RPMI8226 (cell line): Measurements from ENCODE around the gene ALAD.
A peak's percentile ranks its signal among the peaks of the same experiment; 100 is the strongest.
"Not testable (repeated sequence)": the region's sequence is repeated elsewhere in the genome, so short reads cannot be mapped to it uniquely, and the experiment has no call there.

Experiments
- DNase-seq: peaks from one replicate; pipeline ENCODE4 v3.0.0-alpha.2; 2015

ALAD gene

DNA sequence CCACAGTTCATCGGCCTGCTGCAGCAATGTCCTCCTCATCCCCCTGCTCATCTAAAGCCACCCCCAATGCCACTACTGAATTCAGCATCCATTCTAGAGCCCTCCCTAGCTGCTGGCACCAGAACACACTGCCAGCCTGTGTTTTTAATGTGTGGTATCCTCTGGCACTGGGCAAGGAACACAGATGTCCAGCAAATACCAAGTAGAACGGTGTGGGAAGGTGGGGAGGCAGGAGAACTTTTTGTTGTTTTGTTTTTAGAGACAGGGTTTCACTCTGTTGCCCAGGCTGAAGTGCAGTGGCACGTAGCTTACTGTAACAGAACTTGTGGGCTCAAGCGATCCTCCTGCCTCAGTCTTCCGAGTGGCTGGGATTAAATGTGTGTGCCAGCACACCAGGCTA lies 29.0 kb downstream of the ALAD start:
- DNase-seq, result no peak

DNA sequence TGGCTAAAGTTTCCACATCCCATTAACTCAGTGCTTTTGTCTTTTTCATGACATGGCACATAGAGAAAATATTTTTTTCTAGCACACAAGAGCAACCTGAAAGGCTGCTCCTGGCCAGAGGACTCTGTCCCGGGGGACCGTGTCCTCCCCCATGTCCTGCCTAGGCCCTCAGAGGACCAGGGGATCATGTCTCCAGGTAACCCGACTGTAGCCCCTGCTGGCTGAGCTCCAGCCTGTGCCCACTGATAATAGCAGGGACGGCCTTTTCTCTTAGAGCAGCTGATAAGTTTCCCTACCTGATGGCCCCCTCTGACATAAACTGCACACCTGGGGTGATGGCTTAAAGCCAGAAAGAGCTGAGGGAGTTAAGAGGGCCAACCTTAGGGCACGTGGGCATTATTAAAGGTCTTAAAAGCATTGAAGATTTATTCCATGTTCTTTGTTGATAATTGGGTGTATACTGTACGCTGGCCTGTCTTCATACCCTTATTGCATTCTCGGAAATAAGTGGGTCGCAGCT lies 30.2 kb downstream of the ALAD start:
- no peak for DNase-seq

DNA sequence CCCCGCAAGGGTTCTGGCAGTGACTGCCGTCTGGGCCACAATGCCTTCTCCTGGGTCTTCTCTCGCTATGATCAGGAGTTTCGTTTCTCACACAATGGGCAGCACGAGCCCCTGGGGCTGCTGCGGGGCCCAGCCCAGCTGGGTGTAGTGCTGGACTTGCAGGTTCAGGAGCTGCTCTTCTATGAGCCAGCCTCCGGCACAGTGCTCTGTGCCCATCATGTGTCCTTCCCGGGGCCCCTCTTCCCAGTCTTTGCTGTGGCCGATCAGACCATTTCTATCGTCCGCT lies 31.3 kb downstream of the ALAD start:
- no peak for DNase-seq

DNA sequence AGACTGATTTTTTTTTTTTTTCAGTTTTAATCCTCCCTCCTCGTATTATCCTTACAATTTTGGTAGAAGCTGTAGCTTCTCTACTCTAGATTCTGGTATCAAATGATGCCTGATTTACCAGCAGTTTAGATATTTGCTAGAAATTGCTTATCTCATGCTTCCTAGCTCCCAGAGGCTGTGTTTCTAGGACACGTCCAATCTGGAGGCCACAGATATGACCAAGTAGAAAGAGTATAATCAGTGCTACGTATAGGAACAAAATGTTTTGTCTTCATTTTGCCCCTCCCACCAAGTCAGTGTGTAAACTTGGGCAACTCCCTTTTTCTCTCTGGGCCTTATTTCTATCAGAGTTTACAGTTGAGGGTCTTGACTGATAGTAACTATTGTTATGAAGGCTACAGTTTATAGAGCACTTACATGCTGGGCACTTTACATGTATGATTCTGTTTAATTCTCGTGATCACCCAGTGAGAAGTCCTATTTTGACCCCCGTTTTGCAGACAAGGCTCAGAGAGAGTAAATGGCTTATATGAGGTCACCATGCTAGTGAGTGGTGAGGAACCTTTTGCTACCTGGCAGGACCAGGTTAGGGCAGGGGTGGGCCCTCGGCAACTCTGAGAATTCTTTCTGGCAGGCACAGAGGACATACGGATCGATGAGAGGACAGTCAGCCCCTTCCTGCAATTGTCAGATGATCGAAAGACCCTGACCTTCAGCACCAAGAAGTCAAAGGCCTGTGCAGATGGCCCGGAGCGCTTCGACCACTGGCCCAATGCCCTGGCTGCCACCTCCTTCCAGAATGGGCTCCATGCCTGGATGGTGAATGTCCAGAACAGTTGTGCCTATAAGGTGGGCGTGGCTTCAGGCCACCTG lies 31.9 kb downstream of the ALAD start:
- DNase-seq, result no peak

DNA sequence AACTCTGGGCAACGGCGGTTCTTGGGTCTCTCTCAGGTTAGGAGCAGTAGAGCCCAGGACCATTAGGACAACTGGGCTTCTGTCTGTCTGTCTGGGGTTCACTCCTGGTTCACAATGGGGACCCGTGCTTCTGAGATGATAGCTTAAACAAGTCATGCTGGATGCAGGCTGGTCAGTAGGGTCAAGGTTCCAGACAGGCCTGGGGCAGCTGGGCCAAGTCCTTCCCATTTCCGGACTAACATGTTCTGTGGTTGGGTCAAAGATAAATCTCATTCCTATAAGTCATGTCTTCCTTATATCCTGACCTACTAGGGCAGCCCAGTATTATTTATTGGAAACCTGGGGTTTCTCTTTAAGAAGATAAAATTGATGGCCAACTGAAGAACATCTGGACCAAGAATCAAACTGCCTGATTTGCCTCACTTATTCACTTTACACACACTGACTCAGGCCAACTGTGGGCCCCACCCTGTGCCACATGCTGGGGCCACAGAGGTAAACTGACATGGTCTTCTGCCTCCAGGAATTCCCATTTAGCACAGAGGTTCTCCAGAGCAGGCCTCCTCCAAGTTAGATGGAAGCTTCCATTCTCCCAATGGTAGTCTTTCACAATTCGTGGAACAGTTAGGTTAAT lies 32.6 kb downstream of the ALAD start:
- DNase-seq, result no peak

DNA sequence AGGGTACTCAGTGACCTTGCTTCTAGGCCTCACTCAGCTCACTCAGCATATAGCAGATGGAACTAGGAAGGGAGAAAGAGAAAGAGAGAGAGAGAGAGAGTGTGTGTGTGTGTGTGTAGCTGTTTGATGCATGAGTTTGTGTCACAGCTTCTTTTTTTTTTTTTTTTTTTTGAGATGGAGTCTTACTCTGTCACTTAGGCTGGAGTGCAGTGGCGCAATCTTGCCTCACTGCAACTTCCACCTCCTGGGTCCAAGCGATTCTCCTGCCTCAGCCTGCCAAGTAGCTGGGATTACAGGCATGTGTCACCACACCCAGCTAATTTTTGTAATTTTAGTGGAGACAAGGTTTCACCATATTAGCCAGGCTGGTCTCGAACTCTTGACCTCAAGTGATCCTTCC lies 35.4 kb downstream of the ALAD start:
- not testable (repeated sequence) for DNase-seq

DNA sequence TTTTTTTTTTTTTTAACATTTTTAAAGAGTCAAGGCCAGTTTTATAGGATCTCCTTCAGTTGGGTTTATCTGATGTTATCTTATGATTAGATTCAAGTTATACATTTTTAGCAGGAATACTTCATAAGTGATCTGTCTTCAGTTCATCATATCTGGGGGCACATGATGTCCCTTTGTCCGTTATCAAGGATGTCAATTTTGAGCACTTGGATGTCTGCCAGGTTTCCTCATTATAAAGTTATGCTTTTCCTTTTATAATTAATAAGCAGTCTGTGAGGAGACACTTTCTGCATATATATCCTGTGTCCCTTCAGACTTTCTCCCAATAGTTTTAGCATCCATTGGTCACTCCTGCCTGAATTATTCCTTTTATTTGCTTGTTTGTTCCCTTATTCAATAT lies 36.1 kb downstream of the ALAD start:
- DNase-seq, result no peak

DNA sequence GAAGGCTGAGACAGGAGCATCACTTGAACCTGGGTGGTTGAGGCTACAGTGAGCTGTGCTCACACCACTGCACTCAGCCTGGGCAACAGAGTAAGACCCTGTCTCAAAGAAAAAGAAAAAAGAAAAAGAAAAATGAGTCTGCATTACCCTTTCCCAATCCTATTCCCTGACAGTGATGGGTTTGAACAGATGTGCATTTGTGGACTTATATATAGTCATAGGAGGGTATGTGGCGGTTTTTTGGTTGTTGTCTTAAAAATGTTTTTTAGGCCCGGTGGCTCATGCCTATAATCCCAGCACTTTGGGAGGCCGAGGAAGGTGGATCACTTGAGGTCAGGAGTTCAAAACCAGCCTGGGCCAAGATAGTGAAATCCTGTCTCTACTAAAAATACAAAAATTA lies 37.7 kb downstream of the ALAD start:
- no peak for DNase-seq

DNA sequence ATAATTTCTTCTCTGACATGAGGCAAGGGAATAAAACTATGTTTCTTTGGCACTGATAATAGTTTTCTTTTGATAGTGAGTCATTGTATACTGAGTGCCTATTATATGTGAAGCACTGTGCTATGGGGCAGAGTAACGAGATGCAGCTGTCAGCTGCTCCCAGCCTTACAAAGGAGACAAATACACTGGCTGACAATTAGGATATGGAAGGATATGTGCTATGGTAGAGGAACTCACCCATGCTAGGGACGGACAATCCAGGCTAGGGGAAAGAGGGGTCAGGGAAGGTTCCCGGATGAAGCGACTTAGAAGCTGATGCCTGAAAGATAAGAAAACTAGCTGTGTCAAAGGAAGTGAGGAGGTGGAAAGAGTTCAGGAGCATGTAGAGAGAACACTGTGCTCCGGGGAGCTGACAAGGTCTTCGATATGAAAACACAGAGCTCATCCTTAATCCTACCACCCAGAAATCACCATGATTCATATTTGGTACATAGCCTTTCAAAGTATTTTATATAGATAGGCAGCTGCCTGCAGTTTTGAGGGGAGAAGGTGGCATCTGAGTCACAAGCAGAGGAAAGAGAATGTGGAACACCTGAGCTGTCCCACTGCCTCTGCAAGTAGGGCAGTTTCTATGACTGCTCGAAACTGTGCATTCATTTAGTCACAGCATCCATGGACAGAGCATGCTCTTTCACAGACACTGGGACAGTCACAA lies 39.6 kb downstream of the ALAD start:
- DNase-seq, result no peak

DNA sequence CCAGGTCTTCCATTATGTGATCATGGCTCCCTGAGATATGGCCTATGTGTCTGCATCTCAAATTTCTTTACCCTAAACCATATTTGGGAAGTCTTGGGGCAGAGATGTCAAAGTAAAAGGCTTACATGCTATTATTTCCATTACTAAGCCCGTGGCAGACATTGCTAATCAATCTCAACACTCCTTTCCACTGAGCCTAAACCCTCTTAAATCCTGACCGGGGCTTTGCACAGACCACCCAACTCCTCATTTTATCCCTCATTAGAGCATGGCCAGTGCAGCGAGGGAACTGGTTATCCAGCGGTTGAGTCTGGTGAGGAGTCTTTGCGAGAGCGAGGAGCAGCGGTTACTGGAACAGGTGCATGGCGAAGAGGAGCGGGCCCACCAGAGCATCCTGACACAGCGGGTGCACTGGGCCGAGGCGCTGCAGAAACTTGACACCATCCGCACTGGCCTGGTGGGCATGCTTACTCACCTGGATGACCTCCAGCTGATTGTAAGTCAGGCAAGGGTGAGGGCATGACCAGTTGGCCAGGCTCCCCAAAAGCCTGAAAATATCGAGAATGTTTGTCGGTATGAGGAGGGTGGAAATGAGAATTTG lies 40.7 kb downstream of the ALAD start:
- no peak for DNase-seq

DNA sequence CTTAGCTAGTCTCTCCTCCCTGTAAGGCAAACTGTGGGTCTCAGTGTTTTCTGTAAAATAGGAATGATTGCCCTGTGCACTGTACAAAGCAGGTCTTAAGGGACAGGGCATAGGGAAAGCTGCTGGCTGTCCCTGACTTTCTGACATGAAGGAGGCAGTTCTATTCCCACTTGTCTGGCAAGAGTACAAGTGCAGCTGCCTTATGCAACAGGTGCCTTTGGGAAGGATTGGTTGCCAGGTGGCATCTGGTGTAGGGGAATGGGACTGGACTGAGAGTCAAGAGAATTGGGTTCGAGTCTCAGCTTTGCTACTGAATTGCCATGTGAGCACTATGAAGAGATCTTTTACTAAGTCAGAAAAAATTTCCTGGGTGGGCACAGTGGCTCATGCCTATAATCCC lies 41.7 kb downstream of the ALAD start:
- DNase-seq, result no peak

DNA sequence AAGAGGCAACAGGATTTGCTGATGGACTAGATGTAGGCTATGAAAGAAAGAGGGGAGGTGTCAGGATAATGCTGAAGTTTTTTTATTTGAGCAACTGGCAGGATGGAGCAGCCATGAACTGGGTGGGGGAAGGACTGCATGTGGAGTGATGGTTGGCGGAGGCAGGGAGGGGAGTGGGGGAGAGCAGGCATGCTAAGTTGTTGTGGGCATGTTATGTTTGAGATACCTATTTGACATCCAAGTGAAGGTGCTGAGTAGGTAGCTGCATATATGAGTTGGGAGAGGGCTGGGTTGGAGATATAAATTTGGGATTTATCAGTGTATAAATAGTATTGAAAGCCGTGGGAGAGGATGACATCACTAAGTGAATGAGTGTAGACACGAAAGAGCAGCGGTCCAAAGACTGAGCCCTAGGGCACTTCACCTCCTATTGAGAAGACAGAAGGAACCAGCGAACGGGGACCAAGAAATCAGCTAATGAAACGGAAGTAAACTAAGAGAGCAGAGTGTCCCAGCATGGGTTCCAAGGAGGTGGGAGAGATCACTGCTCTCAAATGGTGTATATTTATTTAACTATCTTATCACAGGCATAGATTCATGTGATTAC lies 44.3 kb downstream of the ALAD start:
- no peak for DNase-seq

DNA sequence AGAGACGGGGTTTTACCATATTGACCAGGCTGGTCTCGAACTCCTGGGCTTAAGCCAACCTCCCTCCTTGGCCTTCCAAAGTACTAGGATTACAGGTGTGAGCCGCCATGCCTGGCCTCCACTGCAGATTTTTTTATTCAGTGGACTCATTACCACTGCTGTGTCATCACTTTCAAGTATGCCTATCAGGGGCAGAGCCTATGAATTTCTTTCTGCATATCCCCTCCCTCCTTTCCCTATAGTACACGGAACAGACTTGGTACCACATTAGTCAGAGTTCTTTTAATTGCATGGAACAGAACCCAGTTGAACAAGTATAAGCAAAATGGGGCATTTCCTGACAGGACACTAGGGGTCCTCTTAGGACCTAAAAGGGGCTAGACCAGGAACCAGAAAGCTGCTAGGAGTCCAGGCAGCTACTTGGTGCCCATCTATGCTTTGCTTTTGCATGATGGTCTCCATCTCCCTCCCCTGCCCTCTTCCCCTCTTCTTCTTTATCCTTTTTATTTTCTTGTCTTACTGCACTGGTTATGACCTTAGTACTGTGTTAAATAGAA lies 46.0 kb downstream of the ALAD start:
- no peak for DNase-seq

DNA sequence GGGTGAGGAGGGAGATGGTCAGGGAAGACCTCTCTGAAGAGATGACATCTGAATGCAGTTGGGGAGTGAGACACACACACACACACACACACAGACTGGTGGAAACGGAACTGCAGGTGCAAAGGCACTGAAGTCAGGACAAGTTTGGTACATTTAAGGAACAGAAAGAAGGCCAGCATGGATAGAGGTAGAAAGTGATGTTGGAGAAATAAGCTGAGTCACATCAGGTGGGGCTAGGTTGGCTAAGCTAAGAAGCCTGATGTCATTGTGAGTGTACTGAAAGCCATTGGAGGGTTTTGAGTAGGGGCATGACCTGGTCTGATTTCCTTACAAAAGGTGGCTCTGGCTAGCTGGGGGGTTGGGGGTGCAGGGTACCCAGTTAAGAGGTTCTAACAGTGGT lies 48.7 kb downstream of the ALAD start:
- DNase-seq, result peak; percentile 70

DNA sequence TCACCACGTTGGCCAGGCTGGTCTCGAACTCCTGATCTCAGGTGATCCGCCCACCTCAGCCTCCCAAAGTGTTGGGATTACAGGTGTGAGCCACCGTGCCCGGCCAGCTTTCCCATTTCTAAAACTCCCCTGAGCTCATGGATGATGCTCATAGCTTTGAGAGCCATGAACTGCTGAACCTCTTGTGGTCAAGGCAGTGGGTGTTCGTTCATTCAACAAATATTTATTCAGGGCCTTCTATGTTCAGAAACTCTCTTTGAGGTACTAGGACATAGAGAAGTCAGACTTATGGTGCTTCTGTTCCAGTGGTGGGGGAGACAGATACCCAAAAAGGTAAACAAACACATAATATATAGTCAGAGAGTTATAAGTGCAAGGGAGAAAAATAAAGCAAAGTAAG lies 49.1 kb downstream of the ALAD start:
- DNase-seq, result no peak

DNA sequence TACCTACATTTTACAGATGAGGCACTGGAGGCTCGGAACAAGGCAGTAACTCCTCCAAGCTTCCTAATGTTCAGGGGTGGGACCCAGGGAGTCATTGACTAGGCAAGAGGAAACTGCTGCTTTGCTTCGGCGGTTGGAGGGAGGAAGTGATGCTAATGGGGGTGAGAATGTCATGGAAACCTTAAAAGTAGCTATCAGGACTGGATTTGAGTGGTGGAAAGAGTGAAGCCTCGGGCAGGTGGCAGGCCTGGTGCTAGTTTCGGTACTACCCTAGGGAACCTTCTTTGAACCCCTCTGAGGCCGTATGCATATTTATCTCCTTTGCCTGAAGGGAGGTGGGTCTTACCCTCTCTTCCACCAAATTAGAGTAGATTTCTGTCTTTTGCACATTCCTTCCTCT lies 50.1 kb downstream of the ALAD start:
- peak; percentile 60 for DNase-seq

DNA sequence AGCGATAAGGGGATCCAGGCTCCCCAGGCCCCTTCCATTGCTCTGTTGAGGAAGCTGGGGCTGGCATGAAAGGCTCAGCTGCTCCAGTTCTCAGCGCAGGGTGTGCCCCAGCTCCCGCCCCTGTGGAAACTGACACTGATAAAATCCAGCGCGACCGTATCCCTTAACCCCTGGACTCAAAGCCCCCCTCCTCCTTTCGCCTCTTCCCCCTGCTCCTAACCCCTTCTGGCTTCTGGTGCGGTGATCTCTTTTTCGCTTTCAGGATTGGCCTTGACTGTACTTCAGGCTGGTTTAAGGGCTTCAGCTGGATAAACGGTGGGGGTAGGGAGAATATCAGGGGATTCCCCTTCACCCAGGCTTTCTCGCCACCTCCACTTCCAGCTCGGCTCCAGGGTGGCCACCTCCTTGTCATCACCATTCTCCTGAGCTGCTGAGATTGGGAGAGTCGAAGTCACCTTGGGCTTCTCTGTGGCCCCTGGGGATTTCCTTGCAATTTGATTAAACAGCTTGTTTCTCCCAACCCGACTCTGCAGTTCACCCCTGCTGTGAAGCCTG lies 50.9 kb downstream of the ALAD start:
- peak; percentile 38 for DNase-seq

DNA sequence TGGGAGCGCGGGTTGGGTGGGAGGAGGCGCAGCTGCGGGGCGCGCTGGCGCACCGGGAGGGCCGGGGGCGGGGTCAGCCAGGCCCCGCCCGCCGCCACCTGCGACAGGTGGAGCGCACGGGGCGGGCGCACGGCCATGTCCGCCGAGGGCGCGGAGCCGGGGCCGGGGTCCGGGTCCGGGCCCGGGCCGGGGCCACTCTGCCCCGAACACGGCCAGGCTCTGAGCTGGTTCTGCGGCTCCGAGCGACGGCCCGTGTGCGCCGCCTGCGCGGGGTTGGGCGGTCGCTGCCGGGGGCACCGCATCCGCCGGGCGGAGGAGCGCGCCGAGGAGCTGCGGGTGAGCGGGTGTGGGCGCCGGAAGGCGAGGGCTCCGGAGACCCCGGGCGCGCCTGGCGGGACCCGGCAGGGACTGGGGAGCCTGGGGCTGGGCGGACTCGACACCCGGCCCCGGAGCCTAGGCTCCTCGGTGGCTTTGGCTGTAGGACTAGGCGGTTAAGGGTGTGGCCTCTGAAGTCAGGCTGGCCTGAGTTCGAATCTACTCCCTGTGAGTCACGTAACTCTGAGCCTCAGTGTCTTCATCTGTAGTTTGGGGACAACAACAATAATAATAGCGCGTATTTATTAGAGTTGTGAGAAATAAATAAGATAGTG lies 51.5 kb downstream of the ALAD start, which contains the start of gene BSPRY:
Gene BSPRY, plus strand, starts transcription at position 97 of the 650 bp plus-strand sequence. Its CDS starts 39 bp downstream, at position 136.
- DNase-seq, result peak; percentile 71

DNA sequence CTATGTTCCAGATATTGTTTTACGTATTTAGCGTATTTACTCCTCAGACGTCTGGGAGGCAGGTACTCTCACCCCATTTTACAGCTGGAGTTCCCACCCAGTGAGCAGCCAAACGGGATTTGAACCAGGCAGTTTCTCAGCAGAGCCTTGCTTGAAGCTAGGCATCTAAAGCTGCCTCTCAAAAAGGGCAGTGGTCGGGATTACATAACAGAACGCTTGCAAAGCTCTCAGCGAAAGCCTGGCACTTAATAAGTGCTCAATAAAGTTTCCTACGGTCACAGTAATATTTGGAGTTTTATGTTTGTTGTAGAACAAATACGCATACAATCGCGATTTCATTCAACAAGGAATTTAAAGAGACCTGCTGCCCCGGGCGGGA lies 52.0 kb downstream of the ALAD start:
- DNase-seq, result no peak

DNA sequence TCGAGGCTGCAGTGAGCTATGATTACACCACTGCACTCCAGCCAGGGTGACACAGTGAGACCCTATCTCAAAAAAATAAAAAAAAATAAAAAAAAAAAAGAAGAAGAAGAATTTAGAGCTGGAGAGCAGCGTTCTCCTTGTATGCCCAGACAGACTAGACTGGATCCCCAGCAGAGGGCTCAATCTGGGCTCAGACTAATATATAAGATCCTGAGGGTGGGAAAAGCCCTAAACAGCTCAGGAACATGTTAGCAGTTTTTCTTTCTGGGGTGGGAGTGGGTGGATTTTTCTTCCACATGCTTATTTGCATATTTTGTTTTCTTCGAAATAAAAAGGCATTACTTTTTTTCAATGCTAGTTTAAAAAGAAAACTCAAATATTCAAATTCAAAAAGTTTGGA lies 52.6 kb downstream of the ALAD start:
- no peak for DNase-seq

DNA sequence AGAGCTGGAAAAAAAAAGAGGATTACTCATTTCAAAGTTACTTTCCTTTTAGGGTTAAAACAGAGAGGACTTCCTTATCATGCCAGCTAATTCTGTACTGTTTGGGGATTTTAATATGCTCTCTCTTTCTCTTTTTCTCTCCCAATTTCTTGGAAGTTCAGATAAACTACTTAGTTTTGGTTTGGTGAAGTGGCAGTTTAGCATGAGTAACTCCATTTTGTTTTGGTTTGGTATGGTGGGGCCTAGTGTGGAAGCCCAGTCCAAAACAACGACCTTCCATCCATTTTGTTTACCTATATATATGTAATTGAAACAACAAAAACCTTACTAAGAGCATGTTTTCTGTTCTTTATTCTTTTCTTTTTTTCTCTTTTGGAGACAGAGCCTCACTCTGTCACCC lies 55.4 kb downstream of the ALAD start:
- DNase-seq, result no peak

DNA sequence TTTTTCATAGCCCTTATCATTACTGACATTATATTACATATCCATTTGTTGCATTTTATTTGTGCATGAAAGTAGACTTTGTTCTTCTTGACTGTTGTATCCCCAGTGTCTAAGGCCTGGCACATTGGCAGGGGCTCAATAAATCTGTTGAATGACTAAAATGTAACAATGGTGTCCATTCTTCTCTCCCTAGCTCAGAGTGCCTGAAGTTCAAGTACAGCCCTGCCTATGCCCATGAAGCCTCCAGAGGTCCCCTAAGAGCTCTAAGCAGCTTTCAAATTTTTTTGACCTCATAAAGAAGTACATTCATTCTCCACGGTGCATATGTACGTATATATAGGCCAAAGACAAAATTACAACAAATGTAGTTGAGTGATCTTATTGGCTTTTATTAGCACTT lies 55.9 kb downstream of the ALAD start:
- no peak for DNase-seq
